GM18502 (cell line): ENCODE data around the gene TINAG.

ENCODE experiments used
- ATAC-seq: cut with Tn5 transposase; IDR thresholded peaks from one replicate; pipeline ENCODE4 v1.9.1; 2021; ENCODE audit warnings: mild to moderate bottlenecking; ENCODE audit not compliant: unreplicated experiment, poor library complexity

Gene TINAG

DNA sequence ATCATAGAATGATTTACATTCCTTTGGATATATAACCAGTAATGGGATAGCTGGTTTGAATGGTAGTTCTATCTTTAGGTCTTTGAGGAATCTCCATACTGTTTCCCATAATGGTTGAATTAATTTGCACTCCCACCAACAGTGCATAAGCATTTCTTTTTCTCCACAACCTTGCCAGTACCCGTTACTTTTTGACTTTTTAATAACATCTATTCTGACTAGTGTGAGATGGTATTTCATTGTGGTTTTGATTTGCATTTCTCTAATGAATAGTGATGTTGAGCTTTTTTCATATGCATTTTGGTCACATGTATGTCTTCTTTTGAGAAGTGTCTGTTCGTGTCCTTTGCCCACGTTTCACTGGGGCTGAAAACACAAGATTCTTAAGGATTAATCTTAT is 107.3 kb downstream of the TINAG start:
- no peak for ATAC-seq

DNA sequence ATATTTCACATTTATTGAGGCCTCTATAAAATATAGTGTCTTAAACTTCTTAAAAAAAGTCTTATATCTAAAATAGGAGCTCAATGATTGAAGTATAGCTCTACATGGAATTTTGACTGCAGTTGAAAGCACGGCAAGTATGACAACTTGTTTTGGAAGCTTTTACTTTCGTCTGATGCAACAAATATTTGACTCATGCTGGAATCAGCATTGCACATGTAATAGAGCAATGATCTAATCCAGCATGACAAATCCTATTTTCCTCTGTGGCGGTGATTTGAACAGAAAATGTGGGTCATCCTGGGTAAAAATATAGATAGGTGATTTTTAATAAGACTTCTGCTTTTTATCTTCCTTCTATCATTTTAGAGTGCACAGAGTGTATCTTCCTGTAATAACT is 111.6 kb downstream of the TINAG start:
- ATAC-seq, result no peak

DNA sequence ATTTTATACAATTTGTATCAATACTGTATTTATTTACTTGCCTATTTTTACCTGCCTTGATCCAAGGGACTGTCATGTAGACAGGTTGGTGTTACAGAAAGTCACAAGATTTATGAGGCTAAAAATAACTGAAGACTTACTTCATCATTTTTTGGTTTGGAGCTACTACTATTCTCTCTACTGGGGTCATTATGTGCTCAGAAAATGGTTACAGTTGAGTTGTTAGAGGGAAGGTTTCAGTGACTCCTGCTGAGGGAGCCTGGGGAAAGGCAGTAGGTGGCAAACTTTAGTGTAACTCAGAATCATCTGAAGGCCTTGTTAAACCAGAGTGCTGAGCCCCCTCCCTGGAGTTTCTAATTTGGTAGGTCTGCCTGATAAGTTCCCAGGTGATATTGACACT is 118.8 kb downstream of the TINAG start:
- ATAC-seq, result no peak

DNA sequence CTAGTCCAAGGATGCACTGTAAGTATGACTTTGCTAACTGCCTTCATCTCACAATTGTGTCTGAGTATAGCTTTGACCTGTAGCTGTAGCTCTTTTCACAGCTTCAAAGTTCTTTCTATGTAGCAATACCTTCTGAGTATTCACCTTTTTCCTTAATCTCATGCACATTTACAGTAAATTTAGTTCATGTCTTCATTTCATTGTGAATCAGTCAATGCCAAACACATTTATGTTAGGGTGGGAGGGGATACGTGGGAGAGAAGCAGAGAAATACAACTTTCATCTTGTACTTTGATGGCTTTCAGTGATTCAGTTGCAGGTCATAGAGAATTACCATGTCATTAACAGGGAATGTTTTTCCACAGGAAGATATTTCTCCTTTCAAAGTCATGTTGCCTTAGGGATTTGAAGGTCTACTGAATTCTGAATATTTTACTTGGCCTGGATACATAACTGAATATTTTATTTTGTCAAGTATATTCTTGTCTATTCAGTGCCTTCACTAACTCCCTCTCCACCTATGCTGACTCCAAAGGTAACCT is 119.2 kb downstream of the TINAG start:
- no peak for ATAC-seq

DNA sequence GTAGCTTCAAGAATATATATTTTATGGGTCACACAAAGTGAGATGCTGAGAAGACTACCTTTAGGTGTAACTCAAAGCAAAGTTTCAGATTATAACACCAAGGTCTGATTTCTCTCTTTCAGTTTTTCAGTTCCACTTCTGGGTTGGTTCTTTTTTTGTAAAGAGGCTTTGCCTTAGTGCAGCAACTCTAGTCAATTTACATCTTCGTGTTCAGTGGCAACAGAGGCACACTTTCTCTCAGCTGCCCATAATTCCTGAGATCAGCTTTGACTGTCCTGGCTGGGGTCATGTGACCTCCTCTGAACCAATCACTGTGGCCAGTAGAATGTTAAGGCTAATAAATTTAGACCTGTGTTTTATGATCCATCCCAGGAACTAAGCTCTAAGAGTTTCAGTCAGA is 120.2 kb downstream of the TINAG start:
- ATAC-seq, result peak; percentile 89

DNA sequence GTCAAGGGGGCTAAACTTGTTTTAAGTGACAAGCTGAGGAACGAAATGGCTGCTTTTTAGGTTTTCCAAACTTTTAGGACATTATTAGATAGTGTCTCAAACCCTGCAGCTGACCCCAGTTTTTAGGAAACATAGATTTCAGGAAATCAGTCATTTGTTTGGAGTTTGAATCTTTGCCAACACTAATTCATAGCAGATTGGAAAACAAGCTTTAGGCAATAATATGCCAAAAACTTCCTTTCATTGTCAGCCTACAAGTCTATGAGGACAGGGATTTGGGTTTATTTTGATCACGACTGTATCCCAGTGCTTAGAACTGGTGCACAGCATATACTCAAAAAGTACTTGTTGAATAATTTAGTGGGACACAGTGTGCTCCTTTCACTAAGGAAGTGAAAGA is 123.2 kb downstream of the TINAG start:
- ATAC-seq, result peak; percentile 39
